ENCODE measurements around the gene KDM4B.

Gene KDM4B

GRCh38 chr19:5048727-5049553 lies 80.0 kb downstream of the KDM4B start:
- no peak for DNase-seq (ENCODE audit: low read depth in 1 of 2, low spot score in 1 of 2)

GRCh38 chr19:5049561-5049960 lies 80.6 kb downstream of the KDM4B start:
- DNase-seq (ENCODE audit: low read depth in 1 of 2, low spot score in 1 of 2) = no peak

- DNase-seq (ENCODE audit: low read depth in 1 of 2, low spot score in 1 of 2) = no peak
Observed at GRCh38 chr19:5050067-5050656, 81.2 kb downstream of the KDM4B start.

- DNase-seq (ENCODE audit: low read depth in 1 of 2, low spot score in 1 of 2) = no peak
Observed at GRCh38 chr19:5050905-5051304, 82.0 kb downstream of the KDM4B start.

DNA sequence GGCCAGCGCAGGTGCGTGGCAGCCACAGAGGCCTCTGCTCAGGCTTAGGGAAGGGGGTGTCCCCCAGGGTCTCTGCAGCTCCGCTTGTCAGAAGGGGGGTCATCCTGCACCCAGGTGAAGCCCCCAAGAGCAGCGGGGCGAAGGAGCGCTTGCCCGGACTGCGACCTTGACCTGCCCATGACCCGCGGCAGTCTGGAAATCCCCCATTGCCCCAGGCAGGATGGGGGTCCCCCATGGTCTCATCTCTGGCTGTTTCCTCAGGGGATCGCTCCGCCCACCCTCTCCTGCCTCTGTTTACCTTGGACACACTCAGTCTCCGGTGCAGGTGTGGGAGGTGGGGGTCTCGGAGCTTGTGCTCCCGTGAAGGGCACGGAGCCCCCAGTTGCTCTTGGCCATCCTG lies 82.7 kb downstream of the KDM4B start:
- DNase-seq (ENCODE audit: low read depth in 1 of 2, low spot score in 1 of 2) = no peak

- no peak for DNase-seq (ENCODE audit: low read depth in 1 of 2, low spot score in 1 of 2)
Observed at GRCh38 chr19:5052515-5052914, 83.6 kb downstream of the KDM4B start.

DNA sequence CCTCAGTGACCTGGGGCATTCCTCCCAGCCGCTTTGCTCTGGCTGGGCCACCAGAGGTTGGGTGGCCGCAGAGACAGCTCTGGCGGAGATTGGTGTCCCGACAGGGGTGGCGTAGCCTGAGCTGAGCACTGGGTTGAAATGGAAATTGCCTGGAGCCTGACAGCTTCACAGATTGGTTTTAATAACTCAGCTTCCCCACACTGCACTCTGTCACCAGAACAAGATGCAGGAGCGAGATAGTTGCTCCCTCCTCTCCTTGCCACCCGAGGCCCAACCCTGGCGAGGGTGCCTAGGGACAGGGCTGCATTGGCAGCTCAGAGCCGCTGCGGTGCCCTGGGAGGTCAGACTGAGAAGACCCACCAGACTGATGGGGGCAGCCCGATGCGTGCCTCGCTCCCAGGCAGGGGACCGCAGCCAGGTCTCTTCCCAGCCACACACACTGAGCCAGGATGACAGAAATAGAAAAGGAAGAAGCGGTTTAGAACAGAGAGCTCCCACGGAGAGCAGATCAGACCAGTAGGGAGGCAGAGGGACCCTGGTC lies 84.1 kb downstream of the KDM4B start:
- DNase-seq (ENCODE audit: low read depth in 1 of 2, low spot score in 1 of 2) = no peak

GRCh38 chr19:5053661-5054060 lies 84.7 kb downstream of the KDM4B start:
- no peak for DNase-seq (ENCODE audit: low read depth in 1 of 2, low spot score in 1 of 2)

DNA sequence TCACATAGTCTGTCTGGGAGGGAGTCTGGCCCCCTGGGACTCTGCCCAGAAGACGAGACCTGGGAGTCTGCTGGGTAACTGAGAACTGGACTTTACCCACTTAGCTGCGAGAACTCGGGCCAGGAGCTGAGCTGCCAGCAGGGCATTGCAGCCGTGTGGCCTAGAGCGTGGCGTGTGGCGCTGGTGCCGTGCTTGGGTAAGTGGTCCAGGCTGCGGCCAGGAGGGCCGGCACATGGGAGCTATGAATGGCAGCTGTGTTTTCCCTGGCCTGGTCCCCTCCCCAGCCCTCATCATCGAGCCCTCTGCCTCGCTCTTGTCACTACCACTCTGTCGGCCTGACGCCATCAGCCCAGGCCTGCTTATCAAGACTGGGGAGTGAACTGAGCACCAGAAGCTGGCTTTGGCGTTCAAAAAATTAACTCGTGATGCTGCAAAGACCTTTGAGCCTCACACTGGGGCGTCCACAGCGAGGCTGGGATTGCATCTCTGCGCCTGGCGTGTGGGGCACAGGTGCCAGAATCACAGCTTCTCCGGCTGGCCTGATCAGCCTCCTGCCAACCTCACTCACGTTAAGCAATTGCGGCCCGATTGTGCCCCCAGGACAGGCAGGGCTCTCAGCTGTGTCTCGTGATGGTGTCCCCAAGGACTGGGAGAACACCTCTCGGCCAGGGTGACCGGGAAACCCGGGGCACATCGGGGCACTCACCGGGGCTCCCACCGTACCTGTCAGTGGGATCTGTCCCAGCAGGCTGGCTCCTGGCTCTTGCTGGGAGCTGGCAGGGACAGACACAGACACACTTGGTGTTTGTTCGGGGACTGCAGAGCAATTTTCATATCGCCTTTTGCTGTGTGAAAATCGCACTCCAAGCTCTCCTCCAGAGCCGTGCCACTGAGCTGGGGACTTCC lies 85.9 kb downstream of the KDM4B start:
- DNase-seq (ENCODE audit: low read depth in 1 of 2, low spot score in 1 of 2) = no peak

- no peak for DNase-seq (ENCODE audit: low read depth in 1 of 2, low spot score in 1 of 2)
Observed at GRCh38 chr19:5055457-5055776, 86.5 kb downstream of the KDM4B start.

GRCh38 chr19:5057860-5058259 lies 88.9 kb downstream of the KDM4B start:
- no peak for DNase-seq (ENCODE audit: low read depth in 1 of 2, low spot score in 1 of 2)

GRCh38 chr19:5058521-5059212 lies 89.8 kb downstream of the KDM4B start:
- no peak for DNase-seq (ENCODE audit: low read depth in 1 of 2, low spot score in 1 of 2)

- no peak for DNase-seq (ENCODE audit: low read depth in 1 of 2, low spot score in 1 of 2)
Observed at GRCh38 chr19:5059213-5059574, 90.3 kb downstream of the KDM4B start.

DNA sequence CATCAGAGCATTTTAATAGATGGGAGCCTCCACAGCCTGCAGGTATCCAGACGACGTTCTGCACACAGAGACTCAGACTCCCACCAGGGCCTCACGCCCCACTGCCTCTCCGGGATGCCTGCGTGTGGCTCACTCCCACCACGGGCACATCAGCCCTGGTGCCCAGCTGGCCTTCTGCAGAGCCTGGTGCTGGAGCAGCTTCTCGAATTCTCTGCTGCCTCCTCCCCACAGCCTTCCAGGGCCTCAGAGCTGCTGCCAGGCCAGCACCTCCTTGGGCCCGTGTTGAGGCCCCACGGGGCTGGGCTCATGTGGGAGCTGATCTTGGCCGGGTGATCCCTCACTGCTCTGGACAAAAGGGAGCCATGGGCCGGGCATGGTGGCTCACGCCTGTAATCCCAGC lies 90.9 kb downstream of the KDM4B start:
- DNase-seq (ENCODE audit: low read depth in 1 of 2, low spot score in 1 of 2) = no peak

DNA sequence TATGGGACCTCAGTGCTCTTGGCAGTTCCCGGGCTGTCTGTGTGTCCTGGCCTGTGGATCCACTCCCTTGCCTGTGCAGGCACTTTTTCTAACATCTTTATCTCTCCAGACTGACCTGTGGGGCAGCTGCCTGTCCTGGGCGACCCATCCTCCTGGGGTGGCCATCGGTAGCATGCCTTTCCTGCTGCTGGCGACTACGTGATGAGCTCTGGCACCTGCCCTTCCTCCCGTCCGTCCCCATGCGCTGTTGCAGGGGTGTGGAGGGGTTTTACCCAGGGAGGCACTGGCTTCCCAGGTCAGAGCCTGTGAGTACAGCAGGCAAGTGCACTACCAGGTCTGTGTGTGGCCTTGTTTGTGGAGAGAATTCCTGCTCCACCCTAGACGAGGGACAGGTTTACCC lies 93.3 kb downstream of the KDM4B start:
- no peak for DNase-seq (ENCODE audit: low read depth in 1 of 2, low spot score in 1 of 2)

- DNase-seq (ENCODE audit: low read depth in 1 of 2, low spot score in 1 of 2) = no peak
Observed at GRCh38 chr19:5062799-5063198, 93.9 kb downstream of the KDM4B start.

- no peak for DNase-seq (ENCODE audit: low read depth in 1 of 2, low spot score in 1 of 2)
Observed at GRCh38 chr19:5063873-5064645, 95.1 kb downstream of the KDM4B start.

DNA sequence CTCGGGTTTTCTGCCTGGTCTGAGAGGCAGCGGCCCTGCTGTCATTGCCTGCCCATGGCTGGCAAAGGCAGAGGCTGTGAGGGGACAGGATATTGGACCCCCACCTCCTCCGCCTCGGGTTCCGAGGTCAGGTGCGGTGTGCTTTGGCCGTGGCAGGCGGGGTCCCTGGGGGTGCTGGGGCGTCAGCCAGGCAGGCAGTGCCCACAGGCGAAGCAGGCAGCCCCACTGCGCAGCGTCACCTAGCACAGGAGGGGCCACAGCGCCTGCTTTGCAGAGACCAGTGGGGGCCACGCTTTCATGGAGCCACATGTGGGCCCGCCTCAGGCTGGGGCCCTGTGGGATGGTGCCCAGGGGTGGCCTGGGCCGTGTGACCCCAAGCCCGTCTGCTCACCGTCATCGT lies 96.0 kb downstream of the KDM4B start:
- DNase-seq (ENCODE audit: low read depth in 1 of 2, low spot score in 1 of 2) = no peak

- no peak for DNase-seq (ENCODE audit: low read depth in 1 of 2, low spot score in 1 of 2)
Observed at GRCh38 chr19:5065663-5066093, 96.8 kb downstream of the KDM4B start.

GRCh38 chr19:5066768-5067167 lies 97.9 kb downstream of the KDM4B start:
- DNase-seq (ENCODE audit: low read depth in 1 of 2, low spot score in 1 of 2) = no peak

Measured in activated T-helper 1 cell treated with anti-CD3 and anti-CD28 coated beads, Interleukin-2, amount 50 U/mL, for 16 hours (primary cell).